Erythroblast (primary cell): ENCODE results near the gene MME.

Experiments used
- GATA1 ChIP-seq: IDR thresholded peaks from 2 replicates; pipeline ENCODE4 v1.6.1; 2011; ENCODE audit warnings: low read depth, mild to moderate bottlenecking, control low read depth, low read length, moderate library complexity
- POLR2A ChIP-seq: IDR thresholded peaks from 2 replicates; pipeline ENCODE4 v1.6.1; 2011; ENCODE audit warnings: mild to moderate bottlenecking, low read length

DNA sequence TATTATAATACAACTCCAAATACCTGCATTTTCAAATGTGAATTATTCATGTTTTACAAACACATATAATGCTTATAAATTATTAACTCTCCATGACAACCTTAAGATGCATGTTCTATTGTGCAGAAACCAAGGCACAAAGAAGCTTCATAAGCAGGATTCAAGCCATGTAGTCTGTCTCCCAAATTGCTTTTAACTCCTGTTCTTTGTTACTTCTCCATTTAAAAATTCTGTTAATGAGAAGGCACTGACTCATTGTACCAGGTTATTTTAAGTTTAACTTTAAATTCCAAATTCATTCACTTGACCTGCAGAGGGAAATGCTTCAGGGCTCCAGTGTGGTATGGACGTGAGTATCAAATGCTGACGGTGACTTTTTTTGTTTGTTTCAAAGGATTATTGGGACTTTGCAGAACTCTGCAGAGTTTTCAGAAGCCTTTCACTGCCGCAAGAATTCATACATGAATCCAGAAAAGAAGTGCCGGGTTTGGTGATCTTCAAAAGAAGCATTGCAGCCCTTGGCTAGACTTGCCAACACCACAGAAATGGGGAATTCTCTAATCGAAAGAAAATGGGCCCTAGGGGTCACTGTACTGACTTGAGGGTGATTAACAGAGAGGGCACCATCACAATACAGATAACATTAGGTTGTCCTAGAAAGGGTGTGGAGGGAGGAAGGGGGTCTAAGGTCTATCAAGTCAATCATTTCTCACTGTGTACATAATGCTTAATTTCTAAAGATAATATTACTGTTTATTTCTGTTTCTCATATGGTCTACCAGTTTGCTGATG is 100.0 kb downstream of the MME start:
- TF ChIP-seq POLR2A (no peak), GATA1 (no peak)
